HG03025 (cell line): ENCODE results near the gene SCG2.
A peak's percentile ranks its signal among the peaks of the same experiment; 100 is the strongest.

Experiments used
- ATAC-seq: cut with Tn5 transposase; IDR thresholded peaks from one replicate; pipeline ENCODE4 v1.9.1; 2021; ENCODE audit warnings: mild to moderate bottlenecking, moderate library complexity; ENCODE audit not compliant: unreplicated experiment, low FRiP score

Gene SCG2

GRCh38 chr2:223601932-223602666 is at the start of gene SCG2:
Gene SCG2, minus strand, starts transcription at chr2:223602361. Its CDS starts 3,079 bp downstream, at chr2:223599282.
- peak; percentile 69 for ATAC-seq

- no peak for ATAC-seq
Observed at GRCh38 chr2:223649554-223650533, 47.7 kb upstream of the SCG2 start.

GRCh38 chr2:223648755-223649154 is 46.6 kb upstream of the SCG2 start:
- ATAC-seq: no peak

- ATAC-seq: peak; percentile 92
Observed at GRCh38 chr2:223647258-223647952, 45.2 kb upstream of the SCG2 start.

- ATAC-seq: no peak
Observed at GRCh38 chr2:223644136-223644535, 42.0 kb upstream of the SCG2 start.

- ATAC-seq: no peak
Observed at GRCh38 chr2:223643309-223643708, 41.1 kb upstream of the SCG2 start.

- ATAC-seq: no peak
Observed at GRCh38 chr2:223642506-223642905, 40.3 kb upstream of the SCG2 start.

GRCh38 chr2:223641082-223641481 is 38.9 kb upstream of the SCG2 start:
- ATAC-seq: no peak

GRCh38 chr2:223635080-223635479 is 32.9 kb upstream of the SCG2 start:
- ATAC-seq: no peak

- no peak for ATAC-seq
Observed at GRCh38 chr2:223634238-223634637, 32.1 kb upstream of the SCG2 start.

GRCh38 chr2:223633656-223634055 is 31.5 kb upstream of the SCG2 start:
- ATAC-seq: no peak

- no peak for ATAC-seq
Observed at GRCh38 chr2:223632826-223633225, 30.7 kb upstream of the SCG2 start.

- ATAC-seq: no peak
Observed at GRCh38 chr2:223626716-223627115, 24.6 kb upstream of the SCG2 start.

- ATAC-seq: no peak
Observed at GRCh38 chr2:223625652-223626051, 23.5 kb upstream of the SCG2 start.

- no peak for ATAC-seq
Observed at GRCh38 chr2:223621901-223622300, 19.7 kb upstream of the SCG2 start.

GRCh38 chr2:223619486-223620129 is 17.4 kb upstream of the SCG2 start:
- no peak for ATAC-seq

GRCh38 chr2:223618172-223619035 is 16.2 kb upstream of the SCG2 start:
- ATAC-seq: no peak

- no peak for ATAC-seq
Observed at GRCh38 chr2:223614534-223614933, 12.4 kb upstream of the SCG2 start.
